UCSD-AML1 (cell line): ENCODE results near the gene RNF222.

Experiments
- DNase-seq: peaks from one replicate; lab custom pipeline; 2025; ENCODE audit not compliant: unreplicated experiment; lab: John Stamatoyannopoulos, UW

Gene RNF222

GRCh38 chr17:8345951-8346665, 51.5 kb downstream of the RNF222 start:
- no peak for DNase-seq

- no peak for DNase-seq
These were observed 52.5 kb downstream of the RNF222 start for GRCh38 chr17:8345052-8345690.

GRCh38 chr17:8341456-8341855, 56.2 kb downstream of the RNF222 start:
- no peak for DNase-seq
